ENCODE data around the gene GPD2. TPM values are rescaled to one million over a fixed set of nuclear protein-coding genes. Genes with fewer than 3 reads are reported as not detected.
A peak's percentile ranks its signal among the peaks of the same experiment; 100 is the strongest.

The GPD2 gene
- 10 to 100 TPM in 4 of 6 donors, 1 to 10 TPM in 2; 7.9 to 17.7 (median 12.9) TPM for total RNA-seq
- polyA plus RNA-seq = 1 to 10 TPM; 2.8 to 7.4 TPM

- no peaks in the 10 kb centered on the region for H3K9me3 ChIP-seq
- FAIRE-seq (no peak), ATAC-seq (peak; percentile 94 to 98 (median 96)), DNase-seq (peak; percentile 92 to 97 (median 94))
- intact Hi-C loops (cut with DNase I) = no loop called here
- H3K4me1 ChIP-seq = peaks cover 7 to 21% (median 8%) of the 10 kb centered on the region in 3 donors
- H3K36me3 ChIP-seq = no peaks in the 10 kb centered on the region
- TF ChIP-seq CTCF (IDR thresholded peaks at IDR 0.05) = no peak
- 0% methylated on average over 56 to 79 of the region's 79 CpGs for WGBS, 2 donors
- H3K4me3 ChIP-seq = peak within 1 kb of the TSS; percentile 55 to 75 (median 64)
- H3K27me3 ChIP-seq = no peaks in the 10 kb centered on the region
- H3K27ac ChIP-seq = peak within 1 kb of the TSS; percentile 96 to 100 (median 100)
Measured at GRCh38 chr2:156435718-156436496, at the start of gene GPD2. GPD2 (plus strand) TSS chr2:156436379; CDS start chr2:156476106, 39,727 bp downstream.

GRCh38 chr2:156394033-156394741, 42.0 kb upstream of the GPD2 start:
- FAIRE-seq = no peak

GRCh38 chr2:156396126-156396525, 40.1 kb upstream of the GPD2 start:
- Histone ChIP-seq H3K36me3 (no peaks in the 10 kb centered on the region), H3K27me3 (no peaks in the 10 kb centered on the region), H3K4me1 (peaks cover 2 to 11% (median 8%) of the 10 kb centered on the region in 3 donors), H3K9me3 (no peaks in the 10 kb centered on the region), H3K4me3 (no peak overlapping the region), H3K27ac (no peak overlapping the region)
- 89 to 91% methylated on average over 2 of the region's 2 CpGs for WGBS, 2 donors
- intact Hi-C loops (cut with DNase I) = loop anchor here in 1 of 3 donors (10.0 kb wide), 1 partner anchor 51 kb away; no protein-coding TSS in a partner anchor
- no peak for TF ChIP-seq CTCF (IDR thresholded peaks at IDR 0.05)
- ATAC-seq (no peak), DNase-seq (no peak), FAIRE-seq (no peak)

More at GRCh38 chr2:156394033-156394741, 42.0 kb upstream of the GPD2 start:
- no peaks in the 10 kb centered on the region for H3K27me3 ChIP-seq
- no peak for DNase-seq
- 79 to 87% methylated on average over 20 to 26 of the region's 26 CpGs for WGBS, 2 donors
- intact Hi-C loops (cut with DNase I) = loop anchor here in 1 of 3 donors (10.0 kb wide), 1 partner anchor 49 kb away; no protein-coding TSS in a partner anchor
- no peak for TF ChIP-seq CTCF (IDR thresholded peaks at IDR 0.05)
- H3K36me3 ChIP-seq = no peaks in the 10 kb centered on the region
- H3K27ac ChIP-seq = no peak overlapping the region
- H3K4me3 ChIP-seq = no peak overlapping the region
- H3K9me3 ChIP-seq = no peaks in the 10 kb centered on the region
- ATAC-seq = no peak
- H3K4me1 ChIP-seq = peaks cover 2 to 7% (median 6%) of the 10 kb centered on the region in 3 donors

- FAIRE-seq = no peak
- 80 to 93% methylated on average over 4 of the region's 4 CpGs for WGBS, 2 donors
Measured at GRCh38 chr2:156397229-156397628, 39.0 kb upstream of the GPD2 start.

More at GRCh38 chr2:156397229-156397628, 39.0 kb upstream of the GPD2 start:
- DNase-seq = no peak
- H3K4me1 ChIP-seq = peaks cover 2 to 11% (median 8%) of the 10 kb centered on the region in 3 donors
- no peaks in the 10 kb centered on the region for H3K9me3 ChIP-seq
- no peak for TF ChIP-seq CTCF (IDR thresholded peaks at IDR 0.05)
- no peak for ATAC-seq
- intact Hi-C loops (cut with DNase I) = loop anchor here in 1 of 3 donors (10.0 kb wide), 1 partner anchor 52 kb away; no protein-coding TSS in a partner anchor
- no peaks in the 10 kb centered on the region for H3K36me3 ChIP-seq
- no peak overlapping the region for H3K27ac ChIP-seq
- no peaks in the 10 kb centered on the region for H3K27me3 ChIP-seq
- no peak overlapping the region for H3K4me3 ChIP-seq
